ENCODE data around the gene THSD7A. TPM values are rescaled to one million over a fixed set of nuclear protein-coding genes. Genes with fewer than 3 reads are reported as not detected.

THSD7A gene
- total RNA-seq, 1 donor from 2014 or later = 0.28 TPM

DNA sequence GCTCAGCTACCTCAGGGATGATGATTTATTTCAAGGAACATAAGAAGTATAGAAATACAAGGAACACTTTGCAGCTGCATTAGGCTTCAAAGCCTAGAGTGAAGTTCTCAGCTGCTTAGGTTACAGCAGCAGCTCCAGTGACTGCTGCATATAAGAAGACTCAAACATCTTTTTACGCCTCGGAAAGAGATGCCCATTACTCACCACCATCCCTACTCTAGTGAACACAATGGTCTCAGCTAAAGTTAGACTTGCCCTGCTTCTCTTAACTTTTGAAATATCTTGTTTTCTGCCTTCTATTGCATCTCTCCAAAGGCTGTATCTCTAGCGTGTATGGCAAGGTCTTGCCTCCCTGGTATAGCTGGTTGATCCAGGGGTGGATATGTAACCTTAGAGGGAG, 502.4 kb downstream of the THSD7A start:
- Histone ChIP-seq H3K27me3 (no peaks in the 10 kb centered on the region), H3K79me2 (ENCODE audit: low read depth) (no peaks in the 10 kb centered on the region), H3K36me3 (no peaks in the 10 kb centered on the region), H3K9me3 (ENCODE audit: low read depth) (no peaks in the 10 kb centered on the region), H3K27ac (no peak overlapping the region), H3K4me3 (no peak overlapping the region), H3K4me1 (peaks cover 7% of the 10 kb centered on the region), H2AFZ (replicated peaks) (no peak overlapping the region), H3K9ac (no peak overlapping the region), H3K4me2 (no peak overlapping the region), H3F3A (ENCODE audit: low read depth) (no peaks in the 10 kb centered on the region), H4K20me1 (ENCODE audit: low read depth) (no peaks in the 10 kb centered on the region)
- H3K4me3 Mint-ChIP-seq = no peak overlapping the region
- H3K27me3 Mint-ChIP-seq (ENCODE audit: insufficient read depth, low read depth) = no peaks in the 10 kb centered on the region
- H3K9me3 Mint-ChIP-seq = no peaks in the 10 kb centered on the region
- H3K27ac Mint-ChIP-seq = no peak overlapping the region
- H3K36me3 Mint-ChIP-seq = no peaks in the 10 kb centered on the region
- TF ChIP-seq EZH2 (IDR thresholded peaks at IDR 0.05) = no peak
- TF ChIP-seq EZH2phosphoT487 (IDR thresholded peaks at IDR 0.05) = no peak
- TF ChIP-seq, protein P1, sequence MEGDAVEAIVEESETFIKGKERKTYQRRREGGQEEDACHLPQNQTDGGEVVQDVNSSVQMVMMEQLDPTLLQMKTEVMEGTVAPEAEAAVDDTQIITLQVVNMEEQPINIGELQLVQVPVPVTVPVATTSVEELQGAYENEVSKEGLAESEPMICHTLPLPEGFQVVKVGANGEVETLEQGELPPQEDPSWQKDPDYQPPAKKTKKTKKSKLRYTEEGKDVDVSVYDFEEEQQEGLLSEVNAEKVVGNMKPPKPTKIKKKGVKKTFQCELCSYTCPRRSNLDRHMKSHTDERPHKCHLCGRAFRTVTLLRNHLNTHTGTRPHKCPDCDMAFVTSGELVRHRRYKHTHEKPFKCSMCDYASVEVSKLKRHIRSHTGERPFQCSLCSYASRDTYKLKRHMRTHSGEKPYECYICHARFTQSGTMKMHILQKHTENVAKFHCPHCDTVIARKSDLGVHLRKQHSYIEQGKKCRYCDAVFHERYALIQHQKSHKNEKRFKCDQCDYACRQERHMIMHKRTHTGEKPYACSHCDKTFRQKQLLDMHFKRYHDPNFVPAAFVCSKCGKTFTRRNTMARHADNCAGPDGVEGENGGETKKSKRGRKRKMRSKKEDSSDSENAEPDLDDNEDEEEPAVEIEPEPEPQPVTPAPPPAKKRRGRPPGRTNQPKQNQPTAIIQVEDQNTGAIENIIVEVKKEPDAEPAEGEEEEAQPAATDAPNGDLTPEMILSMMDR (IDR thresholded peaks at IDR 0.05) = no peak
- DNase-seq (ENCODE audit: low spot score) = no peak
- peaks cover 3% of the 10 kb centered on the region for H3K4me1 Mint-ChIP-seq

DNA sequence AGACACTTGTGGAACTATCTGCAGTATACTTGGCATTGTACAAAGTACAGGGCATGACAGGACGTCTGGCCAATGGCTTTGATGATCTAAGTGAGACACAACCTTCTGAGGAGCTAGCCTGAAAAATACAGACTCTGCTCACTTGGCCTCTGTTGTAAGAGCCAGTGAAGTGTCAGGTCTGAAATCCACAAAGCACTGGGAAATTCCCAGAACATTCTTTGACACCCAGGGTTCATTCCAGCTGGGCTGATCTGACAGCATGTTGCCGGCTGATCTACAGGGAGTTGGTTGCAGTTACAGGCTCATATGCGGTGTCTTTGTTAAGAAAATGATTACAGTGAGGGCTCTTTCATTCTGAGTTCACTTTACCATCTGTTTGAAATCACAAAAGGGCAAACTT, 503.7 kb downstream of the THSD7A start:
- peaks cover 3% of the 10 kb centered on the region for H3K4me1 Mint-ChIP-seq
- H2AFZ ChIP-seq (replicated peaks) = no peak overlapping the region
- H3K4me3 ChIP-seq = no peak overlapping the region
- no peaks in the 10 kb centered on the region for H3K36me3 ChIP-seq
- H3K9me3 ChIP-seq (ENCODE audit: low read depth) = no peaks in the 10 kb centered on the region
- H3K4me1 ChIP-seq = peaks cover 7% of the 10 kb centered on the region
- H3K9me3 Mint-ChIP-seq = peaks cover 2% of the 10 kb centered on the region
- no peak for DNase-seq (ENCODE audit: low spot score)
- no peak overlapping the region for H3K27ac Mint-ChIP-seq
- no peaks in the 10 kb centered on the region for H4K20me1 ChIP-seq (ENCODE audit: low read depth)
- no peak overlapping the region for H3K9ac ChIP-seq
- H3K27me3 Mint-ChIP-seq (ENCODE audit: insufficient read depth, low read depth) = no peaks in the 10 kb centered on the region
- no peak overlapping the region for H3K4me3 Mint-ChIP-seq
- H3K79me2 ChIP-seq (ENCODE audit: low read depth) = no peaks in the 10 kb centered on the region
- no peak overlapping the region for H3K4me2 ChIP-seq
- TF ChIP-seq, protein P1 (IDR thresholded peaks at IDR 0.05) = no peak
- TF ChIP-seq EZH2 (IDR thresholded peaks at IDR 0.05) = no peak
- no peak for TF ChIP-seq EZH2phosphoT487 (IDR thresholded peaks at IDR 0.05)
- H3F3A ChIP-seq (ENCODE audit: low read depth) = no peaks in the 10 kb centered on the region
- H3K27ac ChIP-seq = no peak overlapping the region
- no peaks in the 10 kb centered on the region for H3K36me3 Mint-ChIP-seq
- H3K27me3 ChIP-seq = no peaks in the 10 kb centered on the region

DNA sequence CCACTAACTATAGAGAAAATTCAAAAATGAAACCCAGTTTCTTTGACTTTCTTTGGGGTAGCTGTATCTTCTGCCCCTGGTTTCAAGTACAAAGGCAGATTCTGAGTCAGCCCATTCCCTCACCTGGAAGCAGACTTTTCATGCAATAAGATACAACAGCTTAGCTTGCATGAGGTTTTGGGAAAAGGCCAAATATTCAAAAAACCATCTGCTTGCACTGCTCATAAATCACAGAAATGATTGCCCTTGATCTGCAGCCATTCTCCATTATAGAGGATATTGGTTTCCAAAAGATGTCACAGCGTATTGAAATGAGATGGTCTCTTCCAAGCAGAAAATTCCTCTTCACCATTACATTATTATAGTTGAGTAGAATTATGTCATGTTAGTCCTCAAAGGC, 504.4 kb downstream of the THSD7A start:
- H3K4me2 ChIP-seq = no peak overlapping the region
- H3K9me3 ChIP-seq (ENCODE audit: low read depth) = no peaks in the 10 kb centered on the region
- no peaks in the 10 kb centered on the region for H3F3A ChIP-seq (ENCODE audit: low read depth)
- no peak overlapping the region for H2AFZ ChIP-seq (replicated peaks)
- no peaks in the 10 kb centered on the region for H3K27me3 ChIP-seq
- no peak overlapping the region for H3K27ac Mint-ChIP-seq
- peaks cover 7% of the 10 kb centered on the region for H3K4me1 ChIP-seq
- H3K36me3 Mint-ChIP-seq = no peaks in the 10 kb centered on the region
- no peaks in the 10 kb centered on the region for H3K27me3 Mint-ChIP-seq (ENCODE audit: insufficient read depth, low read depth)
- no peak for TF ChIP-seq EZH2 (IDR thresholded peaks at IDR 0.05)
- no peak for TF ChIP-seq EZH2phosphoT487 (IDR thresholded peaks at IDR 0.05)
- TF ChIP-seq, protein P1 (IDR thresholded peaks at IDR 0.05) = no peak
- H3K27ac ChIP-seq = no peak overlapping the region
- H3K36me3 ChIP-seq = no peaks in the 10 kb centered on the region
- peaks cover 4% of the 10 kb centered on the region for H3K9me3 Mint-ChIP-seq
- H3K9ac ChIP-seq = no peak overlapping the region
- DNase-seq (ENCODE audit: low spot score) = no peak
- no peaks in the 10 kb centered on the region for H4K20me1 ChIP-seq (ENCODE audit: low read depth)
- no peak overlapping the region for H3K4me3 Mint-ChIP-seq
- peaks cover 3% of the 10 kb centered on the region for H3K4me1 Mint-ChIP-seq
- no peaks in the 10 kb centered on the region for H3K79me2 ChIP-seq (ENCODE audit: low read depth)
- H3K4me3 ChIP-seq = no peak overlapping the region

All from neural progenitor cell (in vitro differentiated cells).